ENCODE results near the gene FER.

- TF ChIP-seq TCF7L2 (IDR thresholded peaks at IDR 0.05; ENCODE audit: low read depth, low read length) (no peak), CTCF (IDR thresholded peaks at IDR 0.05) (no peak)
Measured at GRCh38 chr5:108966910-108967309, 219.2 kb downstream of the FER start.

All from Panc1 (cell line).